ENCODE results near the gene IBA57. TPM values are rescaled to one million over a fixed set of nuclear protein-coding genes. Genes with fewer than 3 reads are reported as not detected.

IBA57 gene
- total RNA-seq, 1 experiment from 2014 or later: 5.1 TPM

DNA sequence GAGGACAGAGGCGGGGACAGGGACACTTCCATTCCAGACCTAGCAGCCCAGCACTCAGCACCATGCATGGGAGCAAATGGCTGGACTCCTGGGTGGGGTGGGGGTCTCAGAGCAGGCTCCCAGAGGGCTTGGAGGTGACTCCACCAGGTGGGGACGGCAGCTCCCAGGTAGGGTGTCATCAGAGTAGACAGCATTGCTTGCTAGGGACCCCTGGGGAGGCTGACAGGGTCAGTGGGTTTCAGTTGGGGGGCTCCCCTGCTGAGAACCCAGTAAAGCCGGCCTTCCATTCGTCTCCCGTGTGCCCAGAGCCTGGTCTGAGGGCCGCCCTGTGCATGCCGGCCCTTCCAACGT is 20.6 kb upstream of the IBA57 start:
- DNase-seq (ENCODE audit: low read depth): no peak

GRCh38 chr1:228145463-228146416 is 19.9 kb upstream of the IBA57 start:
- no peak for DNase-seq (ENCODE audit: low read depth)

DNA sequence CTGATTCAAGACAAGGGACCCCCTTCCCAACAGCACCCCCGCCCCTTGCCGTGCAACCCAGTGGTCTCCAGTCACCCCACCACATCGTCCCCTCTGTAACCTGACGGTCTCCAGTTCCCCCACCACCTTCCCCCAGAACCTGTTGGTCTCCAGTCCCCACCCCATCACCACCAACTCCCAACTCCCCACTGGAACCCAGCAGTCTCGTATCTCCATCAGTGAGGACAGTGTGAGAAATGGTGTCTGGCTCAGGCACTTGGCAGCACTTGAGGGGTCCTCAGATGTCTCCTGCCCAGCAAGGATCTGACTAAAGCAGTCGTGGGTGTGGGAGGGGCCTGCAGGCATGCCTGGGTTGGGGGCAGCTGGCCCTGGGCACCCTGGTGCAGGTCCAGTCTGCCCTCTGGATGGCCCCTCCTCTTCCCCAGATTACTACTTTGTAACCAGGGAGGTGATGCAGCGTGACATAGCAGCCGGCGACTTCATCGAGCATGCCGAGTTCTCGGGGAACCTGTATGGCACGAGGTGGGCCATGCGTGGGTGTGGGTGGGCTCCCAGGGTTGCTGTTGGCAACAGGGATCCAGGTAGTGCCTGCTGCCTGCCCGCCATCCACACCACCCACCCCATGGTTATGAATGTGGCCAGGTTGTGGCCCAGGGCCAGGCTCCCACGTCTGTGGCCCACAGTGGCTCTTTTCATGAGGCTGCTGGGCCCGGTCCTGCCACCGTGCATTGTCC is 19.0 kb upstream of the IBA57 start:
- DNase-seq (ENCODE audit: low read depth): no peak

DNA sequence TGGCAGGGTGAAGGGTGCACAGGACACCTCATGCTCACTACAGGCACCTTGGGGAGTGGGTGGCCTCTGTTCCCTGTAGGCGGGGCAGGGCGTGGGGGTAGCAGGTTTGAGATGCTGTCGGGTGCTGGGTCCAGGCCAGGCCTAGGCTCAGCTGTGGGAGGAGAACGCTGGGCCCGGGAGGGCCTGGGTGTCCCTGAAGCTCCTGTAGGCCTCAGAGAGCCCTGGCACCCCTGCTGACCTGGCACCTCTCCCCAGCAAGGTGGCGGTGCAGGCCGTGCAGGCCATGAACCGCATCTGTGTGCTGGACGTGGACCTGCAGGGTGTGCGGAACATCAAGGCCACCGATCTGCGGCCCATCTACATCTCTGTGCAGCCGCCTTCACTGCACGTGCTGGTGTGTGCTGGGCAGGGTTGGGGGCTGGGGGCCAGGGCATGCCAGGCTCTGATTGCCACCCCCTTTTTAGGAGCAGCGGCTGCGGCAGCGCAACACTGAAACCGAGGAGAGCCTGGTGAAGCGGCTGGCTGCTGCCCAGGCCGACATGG is 18.4 kb upstream of the IBA57 start:
- DNase-seq (ENCODE audit: low read depth): no peak

- DNase-seq (ENCODE audit: low read depth): no peak
Observed at GRCh38 chr1:228147768-228148167, 17.8 kb upstream of the IBA57 start.

- no peak for DNase-seq (ENCODE audit: low read depth)
Observed at GRCh38 chr1:228148196-228148861, 17.3 kb upstream of the IBA57 start.

GRCh38 chr1:228148935-228149405 is 16.6 kb upstream of the IBA57 start:
- DNase-seq (ENCODE audit: low read depth): no peak

DNA sequence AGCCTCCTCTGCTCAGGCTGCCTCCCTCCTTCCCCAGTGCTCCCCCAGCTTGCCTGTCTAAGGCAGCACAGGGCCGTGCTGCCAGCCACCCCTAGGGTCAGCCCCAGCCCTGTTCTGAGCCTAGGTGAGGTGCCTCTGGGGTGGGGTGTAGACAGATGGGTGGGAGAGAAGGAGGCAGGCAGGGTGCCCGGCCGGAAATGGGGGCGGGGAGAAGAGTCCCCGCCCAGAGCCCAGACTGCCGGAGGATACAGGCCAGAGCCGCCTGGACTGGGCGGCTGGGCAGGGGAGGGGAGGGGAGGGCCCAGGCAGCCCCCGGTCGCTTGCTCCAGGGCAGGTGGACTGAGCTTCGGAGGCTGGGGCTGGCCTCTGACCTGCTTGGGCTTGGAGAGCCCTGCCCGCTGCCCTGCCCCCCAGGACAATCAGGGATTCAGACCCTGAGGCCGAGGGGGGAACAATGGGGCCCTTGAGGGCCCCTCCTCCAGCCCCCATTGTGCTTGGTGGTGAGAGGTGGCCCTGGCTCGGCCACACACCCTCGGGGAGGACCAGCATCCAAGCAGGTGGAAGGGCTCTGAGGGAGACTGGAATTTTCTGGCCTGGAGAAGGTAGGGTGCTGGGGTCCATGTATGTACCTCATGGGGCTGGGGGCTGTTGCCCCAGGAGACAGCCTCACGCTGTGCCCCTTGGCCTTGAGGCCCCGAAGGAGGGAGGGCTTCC is 16.0 kb upstream of the IBA57 start, which contains the start of gene GJC2:
GJC2 (plus strand) TSS at position 525 of the 714 bp plus-strand sequence. CDS start 7,829 bp downstream, outside the sequence.
- peak; percentile 54 for DNase-seq (ENCODE audit: low read depth)

DNA sequence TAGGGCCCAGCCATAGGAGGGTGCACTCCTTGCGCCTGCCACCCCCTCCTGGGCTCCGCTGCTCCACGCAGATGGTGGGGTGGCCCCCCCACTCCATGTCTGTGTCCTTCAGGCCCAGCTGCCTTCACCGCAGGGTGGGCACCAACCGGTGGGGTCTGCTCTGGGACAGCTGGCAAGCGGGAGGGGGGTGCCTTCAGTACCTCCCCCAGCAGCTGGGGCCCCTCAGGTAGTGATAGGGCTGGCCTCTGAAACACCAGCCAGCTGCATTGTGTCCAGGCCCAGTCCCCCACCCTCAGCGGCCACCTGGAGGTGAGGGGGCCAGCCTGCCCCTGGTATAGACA is 15.5 kb upstream of the IBA57 start:
- DNase-seq (ENCODE audit: low read depth): no peak

DNA sequence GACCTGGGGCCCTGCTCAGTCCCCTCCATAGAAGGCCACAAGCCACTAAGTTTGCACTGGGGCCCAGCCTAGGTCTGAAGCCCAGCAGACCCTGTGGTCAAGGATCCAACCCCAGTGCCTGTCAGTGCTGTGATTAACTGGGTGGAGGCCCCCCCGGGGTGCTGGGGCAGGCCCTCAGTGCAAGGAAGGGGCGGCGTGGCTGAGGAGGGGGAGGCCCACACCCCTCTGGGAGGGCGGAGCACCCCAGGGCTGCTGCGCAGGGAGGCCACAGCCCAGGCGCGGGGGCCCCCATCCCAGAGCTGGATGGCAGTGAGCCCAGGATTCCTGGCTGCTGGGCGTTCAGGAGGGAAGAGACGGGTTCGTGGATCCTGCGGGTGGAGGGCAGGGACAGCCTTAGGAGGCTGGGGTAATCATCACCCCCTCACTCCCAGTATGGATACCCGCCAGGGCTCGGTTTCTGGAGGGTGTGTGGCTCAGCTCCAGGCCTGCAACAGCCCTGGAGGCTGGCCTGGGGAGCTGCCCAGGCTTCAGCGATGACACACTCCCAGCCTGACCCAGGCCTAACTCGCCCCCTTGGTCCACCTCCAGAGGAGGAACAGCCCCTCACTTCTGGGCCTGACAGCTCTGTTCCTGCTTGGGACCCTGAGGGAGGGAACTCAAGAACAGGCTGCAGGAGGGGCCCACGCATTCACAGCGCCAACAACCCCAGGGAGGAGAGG is 15.0 kb upstream of the IBA57 start:
- peak; percentile 43 for DNase-seq (ENCODE audit: low read depth)

DNA sequence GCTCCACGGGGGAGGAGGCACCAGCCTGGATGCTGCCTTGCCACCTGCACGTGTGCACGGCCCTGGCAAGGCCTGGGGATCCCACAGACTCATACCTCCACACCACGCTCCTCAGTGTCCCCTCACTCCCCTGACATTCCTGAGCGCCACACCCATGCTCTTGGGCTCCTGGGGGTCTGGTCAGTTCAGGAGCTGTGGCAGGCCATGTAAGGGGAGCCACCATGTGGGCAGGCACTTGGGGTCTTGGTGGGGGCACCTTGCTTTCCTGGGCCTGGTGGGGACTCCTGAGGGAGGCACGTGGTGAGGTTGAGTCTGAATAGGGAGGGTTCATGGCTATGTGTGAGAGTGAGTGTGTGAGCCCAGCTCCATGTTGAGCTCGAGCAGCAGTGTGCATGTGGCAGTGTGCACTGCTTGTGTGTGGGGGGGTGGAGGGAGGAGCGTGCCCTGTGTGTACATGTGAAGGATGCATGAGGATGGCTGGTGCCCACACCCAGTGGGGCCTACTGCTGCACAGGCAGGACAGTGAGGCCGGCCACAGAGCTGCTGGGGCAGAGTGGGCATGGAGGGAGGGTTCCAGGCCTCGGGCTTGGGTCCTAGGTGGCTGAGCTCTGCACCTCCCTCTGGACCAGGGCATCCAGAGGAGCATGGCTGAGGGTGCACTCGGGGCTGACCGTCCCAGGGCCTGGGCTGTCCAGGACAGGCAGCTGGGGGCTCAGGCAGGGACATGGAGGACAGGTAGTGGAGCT is 14.3 kb upstream of the IBA57 start:
- DNase-seq (ENCODE audit: low read depth): peak; percentile 5

- DNase-seq (ENCODE audit: low read depth): no peak
Observed at GRCh38 chr1:228152097-228152917, 13.3 kb upstream of the IBA57 start.

DNA sequence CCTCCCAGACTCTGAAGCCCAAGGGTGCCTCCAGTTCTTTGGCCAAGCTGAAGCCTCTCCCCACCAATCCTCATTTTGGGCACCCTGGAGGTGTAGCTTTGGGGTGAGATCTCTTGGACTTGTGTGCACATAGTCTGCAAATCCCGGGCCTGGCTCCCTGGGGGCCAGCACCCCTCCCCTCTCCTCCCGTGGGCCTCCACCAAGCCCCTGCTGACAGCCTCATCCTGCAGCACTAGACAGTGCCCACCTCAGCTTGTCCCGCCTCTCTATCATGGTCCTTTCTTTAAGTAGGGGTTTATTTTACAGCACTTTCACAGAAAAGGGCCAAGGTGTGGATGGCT is 12.7 kb upstream of the IBA57 start:
- DNase-seq (ENCODE audit: low read depth): no peak

DNA sequence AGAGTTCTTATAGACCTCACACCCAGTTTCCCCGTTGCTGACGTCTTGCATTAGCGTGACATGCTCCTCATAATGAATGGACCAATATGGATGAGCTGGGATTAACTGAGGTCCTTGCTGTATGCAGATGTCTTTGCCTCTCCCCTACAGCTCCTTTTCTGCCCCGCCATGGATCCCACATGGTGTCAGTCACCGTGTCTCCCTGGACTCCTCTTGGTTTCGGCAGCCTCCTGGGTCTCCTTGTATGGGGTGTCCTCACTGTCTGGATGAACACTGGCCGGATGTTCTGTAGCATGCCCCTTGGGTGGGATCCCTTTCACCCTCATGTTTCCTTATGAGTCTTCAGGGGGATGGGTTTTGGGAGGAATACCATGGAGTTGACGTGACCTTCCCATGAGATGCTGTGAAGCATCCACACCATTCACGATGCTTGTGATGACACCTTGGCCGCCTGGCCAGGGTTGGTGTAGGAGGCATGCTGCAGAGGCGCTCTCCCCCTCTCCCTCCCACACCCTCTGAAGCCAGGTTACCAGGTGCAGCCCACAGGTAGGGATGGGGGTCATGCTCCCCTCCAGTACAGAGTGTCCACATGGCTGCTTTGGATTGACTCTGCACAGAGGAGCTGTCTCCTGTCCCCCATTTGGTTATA is 11.5 kb upstream of the IBA57 start:
- no peak for DNase-seq (ENCODE audit: low read depth)

DNA sequence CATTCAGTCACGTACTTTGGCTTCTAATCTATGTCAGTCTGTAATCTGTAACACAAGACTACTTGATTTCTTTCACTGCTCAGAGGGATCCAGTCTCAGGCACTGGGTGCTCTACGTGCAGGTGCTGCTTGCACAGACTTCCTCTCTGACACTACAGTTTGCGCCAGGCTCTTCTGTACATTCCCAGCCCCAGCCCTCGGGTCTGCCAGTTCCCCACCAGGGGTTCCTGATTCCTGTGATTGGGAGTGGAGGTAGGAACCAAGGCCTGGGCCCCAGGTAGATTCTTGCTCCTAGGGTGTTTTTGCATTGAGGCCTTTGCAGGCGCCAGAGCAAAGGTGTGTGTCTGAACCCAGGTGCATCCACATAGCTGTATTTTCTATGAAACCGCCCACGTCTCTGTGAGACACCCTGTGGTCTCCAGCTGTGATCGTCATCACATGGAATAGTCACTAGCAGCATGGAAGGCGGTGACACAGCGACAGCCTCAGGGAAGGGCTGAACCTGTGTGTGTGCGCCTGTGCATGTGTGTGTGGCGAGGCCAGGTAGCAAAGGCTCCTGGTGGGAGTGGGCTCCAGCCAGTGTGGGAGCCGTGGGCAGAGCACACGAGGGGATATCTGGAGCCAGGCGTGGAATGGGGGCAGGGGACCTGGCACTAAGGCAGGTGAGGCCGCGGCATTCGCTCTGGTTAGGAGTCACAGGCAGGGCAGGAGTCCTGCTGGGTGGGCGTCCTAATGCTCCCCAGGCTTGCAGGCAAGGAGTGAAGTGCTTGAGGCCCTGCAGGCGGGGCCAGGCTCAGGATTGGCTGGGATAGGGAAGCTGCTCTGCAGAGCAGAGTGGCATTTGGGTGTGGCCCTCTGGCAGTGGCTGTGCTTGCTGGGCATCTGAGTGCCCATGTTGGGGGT is 10.7 kb upstream of the IBA57 start:
- no peak for DNase-seq (ENCODE audit: low read depth)

GRCh38 chr1:228155596-228156514 is 9.7 kb upstream of the IBA57 start:
- DNase-seq (ENCODE audit: low read depth): no peak

DNA sequence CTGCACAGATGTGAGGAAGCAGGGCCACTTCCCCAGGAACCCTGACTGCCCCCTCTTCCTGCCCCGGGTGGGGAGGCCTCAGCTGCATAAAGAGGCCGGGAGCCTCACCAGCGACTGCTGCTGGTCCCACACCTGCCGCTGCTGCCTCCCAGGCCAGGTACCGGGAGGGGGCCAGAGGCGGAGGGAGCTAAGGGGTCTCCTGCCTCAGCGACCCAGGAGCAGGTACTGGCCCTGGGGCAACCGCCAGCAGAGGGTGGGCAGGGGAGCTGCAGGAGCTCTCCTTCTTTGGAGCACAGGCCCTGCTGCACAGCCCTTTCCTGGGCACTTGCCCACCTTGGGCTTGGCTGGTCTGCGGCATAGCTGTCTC is 9.1 kb upstream of the IBA57 start:
- DNase-seq (ENCODE audit: low read depth): no peak
